WI38 (cell line): ENCODE data around the gene POU6F1.

Experiments
- H3K4me3 ChIP-seq: 2 replicates; pipeline ENCODE4 v1.5.1; 2011; ENCODE audit warnings: low read depth, mild to moderate bottlenecking, control low read depth, low read length
- TF ChIP-seq, protein P1 (sequence below): IDR thresholded peaks from 2 replicates; pipeline ENCODE4 v1.5.1; 2012; ENCODE audit warnings: low read depth, mild to moderate bottlenecking, control low read depth, low read length

The POU6F1 gene

GRCh38 chr12:51152953-51153352, 64.9 kb downstream of the POU6F1 start:
- H3K4me3 ChIP-seq: no peak overlapping the region
- TF ChIP-seq, protein P1, sequence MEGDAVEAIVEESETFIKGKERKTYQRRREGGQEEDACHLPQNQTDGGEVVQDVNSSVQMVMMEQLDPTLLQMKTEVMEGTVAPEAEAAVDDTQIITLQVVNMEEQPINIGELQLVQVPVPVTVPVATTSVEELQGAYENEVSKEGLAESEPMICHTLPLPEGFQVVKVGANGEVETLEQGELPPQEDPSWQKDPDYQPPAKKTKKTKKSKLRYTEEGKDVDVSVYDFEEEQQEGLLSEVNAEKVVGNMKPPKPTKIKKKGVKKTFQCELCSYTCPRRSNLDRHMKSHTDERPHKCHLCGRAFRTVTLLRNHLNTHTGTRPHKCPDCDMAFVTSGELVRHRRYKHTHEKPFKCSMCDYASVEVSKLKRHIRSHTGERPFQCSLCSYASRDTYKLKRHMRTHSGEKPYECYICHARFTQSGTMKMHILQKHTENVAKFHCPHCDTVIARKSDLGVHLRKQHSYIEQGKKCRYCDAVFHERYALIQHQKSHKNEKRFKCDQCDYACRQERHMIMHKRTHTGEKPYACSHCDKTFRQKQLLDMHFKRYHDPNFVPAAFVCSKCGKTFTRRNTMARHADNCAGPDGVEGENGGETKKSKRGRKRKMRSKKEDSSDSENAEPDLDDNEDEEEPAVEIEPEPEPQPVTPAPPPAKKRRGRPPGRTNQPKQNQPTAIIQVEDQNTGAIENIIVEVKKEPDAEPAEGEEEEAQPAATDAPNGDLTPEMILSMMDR: no peak

GRCh38 chr12:51150777-51151176, 67.1 kb downstream of the POU6F1 start:
- H3K4me3 ChIP-seq: no peak overlapping the region
- TF ChIP-seq, protein P1: no peak

GRCh38 chr12:51147309-51147708, 70.6 kb downstream of the POU6F1 start:
- no peak overlapping the region for H3K4me3 ChIP-seq
- TF ChIP-seq, protein P1: no peak

DNA sequence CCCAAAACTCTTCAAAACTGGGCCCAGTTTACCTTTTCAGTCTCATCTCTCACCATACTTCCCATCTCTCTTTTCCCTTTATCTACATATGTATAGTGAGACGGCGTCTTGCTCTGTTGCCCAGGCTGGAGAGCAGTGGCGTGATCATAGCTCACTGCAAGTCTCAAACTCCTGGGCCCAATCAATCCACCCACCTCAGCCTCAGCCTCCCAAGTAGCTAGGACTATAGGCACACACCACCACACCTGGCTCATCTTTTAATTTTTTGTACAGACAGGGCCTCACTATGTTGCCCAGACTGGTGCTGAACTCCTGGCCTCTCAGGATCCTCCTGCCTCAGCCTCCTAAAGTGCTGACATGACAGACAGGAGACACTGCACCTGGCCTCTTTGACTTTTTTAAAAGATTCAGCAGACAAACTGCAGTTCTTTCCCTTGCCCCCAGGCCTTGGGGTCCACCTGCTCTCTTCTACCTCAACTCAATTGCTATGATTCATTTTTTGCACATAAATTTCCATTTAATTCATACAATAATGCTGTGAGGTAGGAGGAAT, 78.5 kb downstream of the POU6F1 start:
- TF ChIP-seq, protein P1: no peak

More for the DNA sequence above, 78.5 kb downstream of the POU6F1 start:
- H3K4me3 ChIP-seq: no peak overlapping the region
